ENCODE results near the gene GRIA1. TPM values are rescaled to one million over a fixed set of nuclear protein-coding genes. Genes with fewer than 3 reads are reported as not detected.

GRIA1 gene
- total and polyA plus RNA-seq, 10 of the 15 experiments (the other 5 are each of a cell fraction or from before 2014, with no cell fraction given): 0.04 to 0.18 (median 0.04) TPM; not detected in 7

GRCh38 chr5:153458268-153458667, 32.2 kb upstream of the GRIA1 start:
- H2AFZ ChIP-seq (ENCODE audit: control insufficient read depth, low read depth, low read length): no peak overlapping the region
- no peaks in the 10 kb centered on the region for H3K4me1 ChIP-seq (ENCODE audit: control insufficient read depth, insufficient read depth, low read length)
- no peaks in the 10 kb centered on the region for H4K20me1 ChIP-seq (ENCODE audit: control insufficient read depth, insufficient read depth)
- ChIA-PET CTCF (no interaction called here), POLR2A (interaction anchor here (0.5 kb wide), 1 partner anchor 81 kb away, joined by 3 read pairs; no protein-coding TSS in a partner anchor), SMC1A (ENCODE audit: uncharacterized antibody, unreplicated experiment) (interaction anchor here (1.0 kb wide), 1 partner anchor 11 kb away, joined by 4 read pairs; no protein-coding TSS in a partner anchor), RAD21 (ENCODE audit: unreplicated experiment) (no interaction called here)
- H3K27ac ChIP-seq (ENCODE audit: control insufficient read depth, insufficient read depth): no peak overlapping the region
- ATAC-seq (no peak), DNase-seq (ENCODE audit: low read depth, low spot score) (no peak), FAIRE-seq (no peak)
- H3K36me3 ChIP-seq (ENCODE audit: control insufficient read depth in 2 of 2, insufficient read depth in 2 of 2, low read length in 1 of 2): no peaks in the 10 kb centered on the region
- H3K27me3 ChIP-seq (replicated peaks in 1 of 2; ENCODE audit: control insufficient read depth in 2 of 2, insufficient read depth in 2 of 2, low read length in 1 of 2): no peaks in the 10 kb centered on the region
- no peak overlapping the region for H3K4me2 ChIP-seq (ENCODE audit: control insufficient read depth, insufficient read depth)
- H3K9ac ChIP-seq (ENCODE audit: control insufficient read depth, insufficient read depth, low read length): no peak overlapping the region
- no peaks in the 10 kb centered on the region for H3K9me3 ChIP-seq (replicated peaks; ENCODE audit: control insufficient read depth, insufficient read depth, low read length)
- in situ Hi-C loops (cut with MboI) (no loop called here), intact Hi-C loops (cut with micrococcal nuclease; ENCODE audit: unreplicated experiment) (loop anchor here (10.0 kb wide), 1 partner anchor 63 kb away; no protein-coding TSS in a partner anchor)
- H3K79me2 ChIP-seq (ENCODE audit: control insufficient read depth, insufficient read depth, low read length): no peaks in the 10 kb centered on the region
- BruUV-seq (replicated peaks): no TSS peak
- H3K4me3 ChIP-seq: no peak overlapping the region
- TF ChIP-seq EED (IDR thresholded peaks at IDR 0.05; ENCODE audit: low read depth): no peak
- no peak for TF ChIP-seq ZBTB33 (IDR thresholded peaks at IDR 0.05)
- TF ChIP-seq RBBP5 (conservative IDR thresholded peaks at IDR 0.05): no peak
- no peak for TF ChIP-seq EGR1 (IDR thresholded peaks at IDR 0.05; ENCODE audit: borderline replicate concordance in 1 of 2, low read depth in 2 of 2, low read length in 2 of 2)
- TF ChIP-seq RELA (IDR thresholded peaks at IDR 0.05; ENCODE audit: borderline replicate concordance, partially characterized antibody): no peak
- TF ChIP-seq BCL11A (IDR thresholded peaks at IDR 0.05; ENCODE audit: low read depth, low read length): no peak
- no peak for TF ChIP-seq ASH2L (IDR thresholded peaks at IDR 0.05; ENCODE audit: borderline replicate concordance, low read depth)
- TF ChIP-seq FOS (IDR thresholded peaks at IDR 0.05; ENCODE audit: borderline replicate concordance, extremely low read depth, insufficient read length): no peak
- no peak for TF ChIP-seq SUZ12 (IDR thresholded peaks at IDR 0.05; ENCODE audit: unreplicated experiment)
- TF ChIP-seq NFYA (IDR thresholded peaks at IDR 0.05; ENCODE audit: borderline replicate concordance, low read depth, low read length): no peak
- no peak for TF ChIP-seq MTA2 (IDR thresholded peaks at IDR 0.05; ENCODE audit: low read depth)
- no peak for TF ChIP-seq RAD51 (IDR thresholded peaks at IDR 0.05)
- TF ChIP-seq GATAD2B (conservative IDR thresholded peaks at IDR 0.05; ENCODE audit: low read depth): no peak
- TF ChIP-seq SREBF2 (IDR thresholded peaks at IDR 0.05; ENCODE audit: low read length): no peak
- no peak for TF ChIP-seq E4F1 (IDR thresholded peaks at IDR 0.05; ENCODE audit: borderline replicate concordance, partially characterized antibody)
- TF ChIP-seq GABPA (IDR thresholded peaks at IDR 0.05; ENCODE audit: low read depth): no peak
- no peak for TF ChIP-seq RFX5 (IDR thresholded peaks at IDR 0.05; ENCODE audit: low read depth, low read length)
- TF ChIP-seq ZBTB11 (CRISPR knock-in tag; IDR thresholded peaks at IDR 0.05): no peak

Measured in GM12878 (cell line).